Mucosa of rectum (tissue), 2 donors: ENCODE measurements around the gene ACTN1.
"Not testable (repeated sequence)": the region's sequence is repeated elsewhere in the genome, so short reads cannot be mapped to it uniquely, and the experiment has no call there.

Source experiments
- H3K27ac ChIP-seq, 2 donors: one replicate each; pipeline ENCODE4 v1.7.0; 2013; ENCODE audit warnings: inconsistent platforms in 2 of 2, low read depth in 2 of 2, low read length in 2 of 2
- H3K27me3 ChIP-seq, 2 donors: one replicate each; pipeline ENCODE4 v1.7.0; 2013; ENCODE audit warnings: low read length in 2 of 2; ENCODE audit not compliant: control insufficient read depth in 2 of 2, insufficient read depth in 2 of 2
- H3K36me3 ChIP-seq, 2 donors: one replicate each; pipeline ENCODE4 v1.7.0; 2013; ENCODE audit warnings: low read length in 2 of 2; ENCODE audit not compliant: control insufficient read depth in 2 of 2, insufficient read depth in 2 of 2
- H3K4me1 ChIP-seq, 2 donors: one replicate each; pipeline ENCODE4 v1.7.0; 2013; ENCODE audit warnings: low read length in 2 of 2, mild to moderate bottlenecking in 1 of 2; ENCODE audit not compliant: control insufficient read depth in 2 of 2, insufficient read depth in 2 of 2
- H3K4me3 ChIP-seq, 2 donors: one replicate each; pipeline ENCODE4 v1.7.0; 2013; ENCODE audit warnings: low read length in 2 of 2
- H3K9ac ChIP-seq, 2 donors: one replicate each; pipeline ENCODE4 v1.7.0; 2013; ENCODE audit warnings: low read length in 2 of 2, low read depth in 1 of 2, mild to moderate bottlenecking in 1 of 2
- H3K9me3 ChIP-seq, 2 donors: one replicate each; pipeline ENCODE4 v1.7.0; 2013; ENCODE audit warnings: low read length in 2 of 2; ENCODE audit not compliant: control insufficient read depth in 2 of 2
- donor health status: healthy.
- donor health status: Normal muscosa, but diverticular disease.

ACTN1 gene

DNA sequence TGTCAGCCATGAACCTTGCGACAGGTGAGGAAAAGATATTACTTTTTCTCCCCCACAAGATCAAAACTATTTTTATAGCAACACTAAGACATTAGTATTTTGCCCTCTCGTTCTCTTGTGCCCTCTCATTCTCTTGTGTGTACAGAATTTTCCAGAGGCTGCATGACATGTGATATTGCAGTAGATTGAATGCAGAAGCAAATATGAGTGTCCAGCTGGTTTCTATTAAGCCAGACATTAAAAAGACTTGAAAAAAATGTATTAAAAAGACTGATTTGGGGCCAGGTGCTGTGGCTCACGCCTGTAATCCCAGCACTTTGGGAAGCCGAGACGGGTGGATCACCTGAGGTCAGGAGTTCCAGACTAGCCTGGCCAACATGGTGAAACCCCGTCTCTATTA is 122.5 kb downstream of the ACTN1 start:
- no peak overlapping the region for H3K27ac ChIP-seq
- H3K4me1 ChIP-seq: no peaks in the 10 kb centered on the region
- no peaks in the 10 kb centered on the region for H3K27me3 ChIP-seq
- no peaks in the 10 kb centered on the region for H3K9me3 ChIP-seq
- H3K9ac ChIP-seq: no peak overlapping the region
- no peak overlapping the region for H3K4me3 ChIP-seq
- no peaks in the 10 kb centered on the region for H3K36me3 ChIP-seq

GRCh38 chr14:68854421-68854820 is 124.7 kb downstream of the ACTN1 start:
- Histone ChIP-seq H3K4me3 (no peak overlapping the region), H3K9me3 (no peaks in the 10 kb centered on the region), H3K4me1 (no peaks in the 10 kb centered on the region), H3K9ac (no peak overlapping the region), H3K27ac (no peak overlapping the region), H3K27me3 (no peaks in the 10 kb centered on the region), H3K36me3 (no peaks in the 10 kb centered on the region)

GRCh38 chr14:68853749-68854148 is 125.4 kb downstream of the ACTN1 start:
- Histone ChIP-seq H3K27me3 (no peaks in the 10 kb centered on the region), H3K27ac (no peak overlapping the region), H3K36me3 (no peaks in the 10 kb centered on the region), H3K9ac (no peak overlapping the region), H3K4me1 (no peaks in the 10 kb centered on the region), H3K4me3 (no peak overlapping the region), H3K9me3 (no peaks in the 10 kb centered on the region)

DNA sequence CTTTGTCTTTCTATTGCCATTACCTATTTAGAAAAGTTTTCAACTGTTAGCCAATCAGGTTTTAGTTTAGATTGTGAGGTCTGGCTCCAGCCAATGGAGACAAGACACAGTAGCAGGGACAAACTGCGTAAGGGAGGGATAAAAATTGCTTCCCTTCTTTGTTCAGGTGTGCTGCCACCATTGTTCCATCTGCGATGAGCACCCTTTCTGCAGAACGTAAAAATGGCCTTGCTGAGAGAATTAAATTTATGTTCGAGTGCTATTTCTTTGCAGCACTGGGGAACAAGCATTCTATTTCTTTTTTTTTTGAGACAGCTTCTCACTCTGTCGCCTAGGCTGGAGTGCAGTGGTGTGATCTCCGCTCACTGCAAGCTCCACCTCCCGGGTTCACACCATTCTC is 126.6 kb downstream of the ACTN1 start:
- not testable (repeated sequence) for H3K27me3 ChIP-seq, H3K9ac ChIP-seq

GRCh38 chr14:68851078-68851477 is 128.0 kb downstream of the ACTN1 start:
- Histone ChIP-seq H3K36me3 (no peaks in the 10 kb centered on the region), H3K9ac (no peak overlapping the region), H3K27ac (no peak overlapping the region), H3K4me3 (no peak overlapping the region), H3K4me1 (no peaks in the 10 kb centered on the region), H3K9me3 (no peaks in the 10 kb centered on the region), H3K27me3 (no peaks in the 10 kb centered on the region)

More for the DNA sequence above, 126.6 kb downstream of the ACTN1 start:
- H3K4me1 ChIP-seq, H3K36me3 ChIP-seq, H3K27ac ChIP-seq, H3K9me3 ChIP-seq, H3K4me3 ChIP-seq: not testable (repeated sequence)

GRCh38 chr14:68849416-68849815 is 129.7 kb downstream of the ACTN1 start:
- no peak overlapping the region for H3K4me3 ChIP-seq

DNA sequence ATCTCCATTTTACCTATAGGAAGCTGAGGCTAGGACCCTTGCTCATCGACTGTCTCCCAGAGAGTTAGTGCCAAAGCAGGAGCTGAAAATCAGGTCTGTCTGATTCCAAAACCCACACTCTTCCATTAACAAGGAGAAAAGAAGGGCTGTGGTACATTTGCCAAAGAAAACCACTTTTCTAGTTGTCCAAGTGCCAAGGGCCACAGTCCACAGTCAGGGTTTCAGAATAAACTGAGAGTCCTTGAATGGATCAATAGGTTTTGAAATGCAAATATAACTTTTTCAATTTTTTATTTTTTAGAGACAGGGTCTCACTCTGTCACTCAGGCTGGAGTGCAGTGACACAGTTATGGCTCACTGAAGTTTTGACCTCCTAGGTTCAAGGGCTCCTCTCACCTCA is 130.8 kb downstream of the ACTN1 start:
- Histone ChIP-seq H3K36me3 (no peaks in the 10 kb centered on the region), H3K9me3 (no peaks in the 10 kb centered on the region), H3K9ac (no peak overlapping the region), H3K4me1 (peaks cover 0 to 4% of the 10 kb centered on the region in 2 donors), H3K27me3 (no peaks in the 10 kb centered on the region), H3K4me3 (no peak overlapping the region), H3K27ac (no peak overlapping the region)

More at GRCh38 chr14:68849416-68849815, 129.7 kb downstream of the ACTN1 start:
- Histone ChIP-seq H3K9ac (no peak overlapping the region), H3K4me1 (no peaks in the 10 kb centered on the region), H3K9me3 (no peaks in the 10 kb centered on the region), H3K36me3 (no peaks in the 10 kb centered on the region), H3K27ac (no peak overlapping the region), H3K27me3 (no peaks in the 10 kb centered on the region)

- not testable (repeated sequence) for H3K27ac ChIP-seq, H3K36me3 ChIP-seq, H3K9me3 ChIP-seq, H3K27me3 ChIP-seq, H3K9ac ChIP-seq, H3K4me1 ChIP-seq, H3K4me3 ChIP-seq
Measured at GRCh38 chr14:68847640-68848039, 131.5 kb downstream of the ACTN1 start.

- Histone ChIP-seq H3K4me1 (peaks cover 0 to 5% of the 10 kb centered on the region in 2 donors), H3K9me3 (no peaks in the 10 kb centered on the region), H3K36me3 (no peaks in the 10 kb centered on the region)
Measured at GRCh38 chr14:68846466-68846865, 132.6 kb downstream of the ACTN1 start.

DNA sequence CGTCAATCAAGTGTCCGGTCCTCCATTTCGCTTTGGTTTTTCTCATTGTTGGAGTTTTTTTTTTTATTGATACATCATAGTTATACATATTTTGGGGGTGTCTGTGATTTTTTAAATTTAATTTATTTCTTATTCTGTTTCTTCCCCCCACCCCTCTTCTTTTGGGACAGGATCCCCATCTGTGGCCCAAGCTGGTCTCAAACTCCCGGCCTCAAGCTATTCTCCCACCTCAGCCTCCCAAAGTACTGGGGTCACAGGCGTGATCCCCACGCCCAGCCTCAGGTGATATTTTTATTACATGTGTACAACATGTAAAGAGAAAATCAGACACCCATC is 134.9 kb downstream of the ACTN1 start:
- Histone ChIP-seq H3K4me1 (peaks cover 0 to 5% of the 10 kb centered on the region in 2 donors), H3K4me3 (no peak overlapping the region), H3K36me3 (no peaks in the 10 kb centered on the region), H3K27ac (no peak overlapping the region), H3K9ac (no peak overlapping the region), H3K9me3 (no peaks in the 10 kb centered on the region), H3K27me3 (no peaks in the 10 kb centered on the region)

More at GRCh38 chr14:68846466-68846865, 132.6 kb downstream of the ACTN1 start:
- H3K27me3 ChIP-seq: no peaks in the 10 kb centered on the region
- H3K27ac ChIP-seq: no peak overlapping the region
- no peak overlapping the region for H3K9ac ChIP-seq
- H3K4me3 ChIP-seq: no peak overlapping the region
